ENCODE data around the gene RERE.

- TF ChIP-seq CTCF (IDR thresholded peaks at IDR 0.05) (peak in 2 of 5 experiments; percentile 10 to 27), EP300 (IDR thresholded peaks at IDR 0.05) (no peak), POLR2A (IDR thresholded peaks at IDR 0.05) (no peak)
Measured at GRCh38 chr1:8443558-8444194, 373.8 kb downstream of the RERE start.
